ENCODE results near the gene RAB11FIP4.

RAB11FIP4 gene

GRCh38 chr17:31494259-31495021 lies 103.0 kb downstream of the RAB11FIP4 start:
- TF ChIP-seq ZFX (IDR thresholded peaks at IDR 0.05; ENCODE audit: borderline replicate concordance) (no peak), CTCF (IDR thresholded peaks at IDR 0.05) (no peak)
- 0 out of 2 replicates have a peak overlapping the region, but pooled peaks have one; percentile 12 for H3K27ac ChIP-seq

- no peak for TF ChIP-seq ZFX (IDR thresholded peaks at IDR 0.05; ENCODE audit: borderline replicate concordance)
- no peak for TF ChIP-seq CTCF (IDR thresholded peaks at IDR 0.05)
- H3K27ac ChIP-seq, result 0 out of 2 replicates have a peak overlapping the region, but pooled peaks have one; percentile 12
Measured at GRCh38 chr17:31495022-31495885, 103.8 kb downstream of the RAB11FIP4 start.

- no peak for TF ChIP-seq CTCF (IDR thresholded peaks at IDR 0.05)
- TF ChIP-seq ZFX (IDR thresholded peaks at IDR 0.05; ENCODE audit: borderline replicate concordance), result no peak
- H3K27ac ChIP-seq, result no peak overlapping the region
Measured at GRCh38 chr17:31496097-31496496, 104.6 kb downstream of the RAB11FIP4 start.

- H3K27ac ChIP-seq, result no peak overlapping the region
- TF ChIP-seq ZFX (IDR thresholded peaks at IDR 0.05; ENCODE audit: borderline replicate concordance) (no peak), CTCF (IDR thresholded peaks at IDR 0.05) (no peak)
Measured at GRCh38 chr17:31496601-31497000, 105.1 kb downstream of the RAB11FIP4 start.

- TF ChIP-seq CTCF (IDR thresholded peaks at IDR 0.05), result no peak
- no peak for TF ChIP-seq ZFX (IDR thresholded peaks at IDR 0.05; ENCODE audit: borderline replicate concordance)
- no peak overlapping the region for H3K27ac ChIP-seq
Measured at GRCh38 chr17:31497431-31497830, 106.0 kb downstream of the RAB11FIP4 start.

- TF ChIP-seq CTCF (IDR thresholded peaks at IDR 0.05), result no peak
- no peak for TF ChIP-seq ZFX (IDR thresholded peaks at IDR 0.05; ENCODE audit: borderline replicate concordance)
- no peak overlapping the region for H3K27ac ChIP-seq
Measured at GRCh38 chr17:31497994-31498826, 106.7 kb downstream of the RAB11FIP4 start.

Data from 22Rv1 (cell line).